NB4 (cell line): Measurements from ENCODE around the gene GLS2.

ENCODE experiments used
- POLR2A ChIP-seq: IDR thresholded peaks from 2 replicates; pipeline ENCODE4 v1.6.1; 2011; ENCODE audit warnings: mild to moderate bottlenecking; ENCODE audit not compliant: insufficient read length; ENCODE audit errors: extremely low read depth
- TF ChIP-seq, protein P1 (sequence below): IDR thresholded peaks from one replicate; pipeline ENCODE4 v1.5.1; 2012; ENCODE audit warnings: low read depth, low read length

DNA sequence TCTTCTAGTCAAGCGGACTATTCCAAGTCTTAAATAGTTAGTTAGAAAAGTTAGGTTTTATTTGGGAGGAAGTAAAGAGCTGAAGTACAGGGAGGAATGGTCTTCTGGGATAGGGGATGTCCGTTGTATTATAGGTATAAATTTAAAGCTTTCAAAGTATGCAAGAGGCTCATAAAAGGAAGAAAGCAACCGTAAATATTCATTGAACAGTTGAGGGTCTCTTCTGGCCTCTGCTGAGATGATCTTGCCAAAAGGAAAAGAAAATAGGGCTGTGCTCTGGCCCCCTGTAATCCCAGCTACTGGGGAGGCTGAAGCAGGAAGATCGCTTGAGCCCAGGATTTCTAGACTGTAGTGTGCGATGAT is 38.4 kb downstream of the GLS2 start:
- TF ChIP-seq, protein P1, sequence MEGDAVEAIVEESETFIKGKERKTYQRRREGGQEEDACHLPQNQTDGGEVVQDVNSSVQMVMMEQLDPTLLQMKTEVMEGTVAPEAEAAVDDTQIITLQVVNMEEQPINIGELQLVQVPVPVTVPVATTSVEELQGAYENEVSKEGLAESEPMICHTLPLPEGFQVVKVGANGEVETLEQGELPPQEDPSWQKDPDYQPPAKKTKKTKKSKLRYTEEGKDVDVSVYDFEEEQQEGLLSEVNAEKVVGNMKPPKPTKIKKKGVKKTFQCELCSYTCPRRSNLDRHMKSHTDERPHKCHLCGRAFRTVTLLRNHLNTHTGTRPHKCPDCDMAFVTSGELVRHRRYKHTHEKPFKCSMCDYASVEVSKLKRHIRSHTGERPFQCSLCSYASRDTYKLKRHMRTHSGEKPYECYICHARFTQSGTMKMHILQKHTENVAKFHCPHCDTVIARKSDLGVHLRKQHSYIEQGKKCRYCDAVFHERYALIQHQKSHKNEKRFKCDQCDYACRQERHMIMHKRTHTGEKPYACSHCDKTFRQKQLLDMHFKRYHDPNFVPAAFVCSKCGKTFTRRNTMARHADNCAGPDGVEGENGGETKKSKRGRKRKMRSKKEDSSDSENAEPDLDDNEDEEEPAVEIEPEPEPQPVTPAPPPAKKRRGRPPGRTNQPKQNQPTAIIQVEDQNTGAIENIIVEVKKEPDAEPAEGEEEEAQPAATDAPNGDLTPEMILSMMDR, result no peak
- TF ChIP-seq POLR2A, result no peak
